Epithelial cell of esophagus (primary cell): ENCODE data around the gene RBMS3.
"Not testable (repeated sequence)": the region's sequence is repeated elsewhere in the genome, so short reads cannot be mapped to it uniquely, and the experiment has no call there.

Source experiments
- DNase-seq: peaks from one replicate; pipeline ENCODE4 v3.0.0; 2010; ENCODE audit warnings: low read depth
- H3K4me3 ChIP-seq: 2 replicates; pipeline ENCODE4 v1.5.1; 2011; ENCODE audit warnings: mild to moderate bottlenecking, low read length, control low read depth
- TF ChIP-seq, protein P1 (sequence below): IDR thresholded peaks from 2 replicates; pipeline ENCODE4 v1.5.1; 2011; ENCODE audit warnings: low read depth, mild to moderate bottlenecking, low read length, control low read depth, inconsistent platforms; ENCODE audit not compliant: insufficient read depth; ENCODE audit errors: missing control alignments

Gene RBMS3

DNA sequence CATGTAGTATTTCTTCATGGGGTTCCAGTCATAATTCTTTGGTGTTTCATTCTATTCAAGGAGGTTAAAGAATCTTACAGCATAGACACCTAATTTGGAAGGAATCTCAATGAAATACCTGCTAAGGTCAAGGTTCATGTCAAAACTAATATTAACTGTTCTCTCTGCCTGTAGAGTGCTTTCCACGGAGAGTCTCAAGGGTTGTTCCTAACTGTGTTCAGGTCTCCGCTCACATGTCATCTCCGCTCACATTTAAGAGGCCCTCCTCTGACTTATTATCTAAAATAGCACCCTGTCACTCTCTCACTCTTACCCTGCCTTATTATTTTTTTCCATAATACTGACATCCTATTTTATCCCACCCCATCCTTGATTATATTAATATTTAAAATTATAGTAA, 239.9 kb downstream of the RBMS3 start:
- no peak overlapping the region for H3K4me3 ChIP-seq
- DNase-seq = no peak
- TF ChIP-seq, protein P1, sequence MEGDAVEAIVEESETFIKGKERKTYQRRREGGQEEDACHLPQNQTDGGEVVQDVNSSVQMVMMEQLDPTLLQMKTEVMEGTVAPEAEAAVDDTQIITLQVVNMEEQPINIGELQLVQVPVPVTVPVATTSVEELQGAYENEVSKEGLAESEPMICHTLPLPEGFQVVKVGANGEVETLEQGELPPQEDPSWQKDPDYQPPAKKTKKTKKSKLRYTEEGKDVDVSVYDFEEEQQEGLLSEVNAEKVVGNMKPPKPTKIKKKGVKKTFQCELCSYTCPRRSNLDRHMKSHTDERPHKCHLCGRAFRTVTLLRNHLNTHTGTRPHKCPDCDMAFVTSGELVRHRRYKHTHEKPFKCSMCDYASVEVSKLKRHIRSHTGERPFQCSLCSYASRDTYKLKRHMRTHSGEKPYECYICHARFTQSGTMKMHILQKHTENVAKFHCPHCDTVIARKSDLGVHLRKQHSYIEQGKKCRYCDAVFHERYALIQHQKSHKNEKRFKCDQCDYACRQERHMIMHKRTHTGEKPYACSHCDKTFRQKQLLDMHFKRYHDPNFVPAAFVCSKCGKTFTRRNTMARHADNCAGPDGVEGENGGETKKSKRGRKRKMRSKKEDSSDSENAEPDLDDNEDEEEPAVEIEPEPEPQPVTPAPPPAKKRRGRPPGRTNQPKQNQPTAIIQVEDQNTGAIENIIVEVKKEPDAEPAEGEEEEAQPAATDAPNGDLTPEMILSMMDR = no peak

DNA sequence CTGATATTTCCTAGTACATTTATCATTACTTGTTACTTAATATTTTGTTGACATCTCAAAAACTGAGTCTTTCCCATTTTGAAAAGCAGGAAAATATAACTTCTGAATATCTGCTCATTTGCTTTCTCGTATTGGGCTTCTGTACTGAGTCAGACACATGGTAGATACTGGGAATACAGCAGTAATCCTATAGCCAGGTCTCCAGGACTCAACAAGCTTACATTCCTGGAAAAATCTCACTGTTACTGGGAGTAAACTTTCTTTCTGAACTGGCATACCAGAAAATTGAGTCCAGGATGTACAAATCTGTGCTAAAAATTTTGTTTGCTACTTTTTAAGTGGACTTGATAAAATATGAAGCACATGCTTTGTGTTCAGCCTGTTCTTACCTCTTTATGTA, 240.4 kb downstream of the RBMS3 start:
- no peak overlapping the region for H3K4me3 ChIP-seq
- DNase-seq = no peak
- TF ChIP-seq, protein P1 = no peak

DNA sequence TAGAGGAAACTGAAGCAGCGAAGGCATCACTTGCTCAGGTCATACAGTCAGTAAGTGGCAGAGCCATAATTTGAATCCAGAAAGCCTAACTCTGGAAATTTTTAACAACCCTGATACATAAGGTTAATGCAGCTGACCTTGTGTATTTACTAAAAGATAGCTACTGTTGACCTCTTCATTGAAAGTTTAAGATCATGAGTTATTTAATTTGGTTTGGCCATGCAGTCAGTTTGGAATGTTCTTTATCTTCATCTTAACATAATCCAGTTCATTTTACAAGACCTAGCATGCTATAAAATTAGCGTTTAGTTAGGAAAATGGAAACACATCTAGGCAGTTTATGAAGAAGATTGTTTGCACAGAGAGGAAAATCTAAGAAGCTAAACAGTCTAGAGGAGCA, 240.9 kb downstream of the RBMS3 start:
- no peak overlapping the region for H3K4me3 ChIP-seq
- TF ChIP-seq, protein P1 = no peak
- no peak for DNase-seq

DNA sequence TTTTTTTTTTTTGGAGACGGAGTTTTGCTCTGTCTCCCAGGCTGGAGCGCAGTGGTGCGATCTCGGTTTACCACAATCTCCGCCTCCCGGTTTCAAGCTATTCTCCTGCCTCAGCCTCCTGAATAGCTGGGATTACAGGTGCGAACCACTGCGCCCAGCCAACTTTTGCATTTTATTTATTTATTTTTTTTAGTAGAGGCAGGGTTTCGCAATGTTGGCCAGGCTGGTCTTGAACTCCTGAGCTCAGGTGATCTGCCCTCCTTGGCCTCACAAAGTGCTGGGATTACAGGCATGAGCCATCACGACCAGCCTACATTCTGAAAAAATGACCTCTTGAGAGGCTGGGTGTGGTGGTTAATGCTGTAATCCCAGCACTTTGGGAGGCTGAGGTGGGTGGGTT, 243.6 kb downstream of the RBMS3 start:
- not testable (repeated sequence) for H3K4me3 ChIP-seq, DNase-seq

DNA sequence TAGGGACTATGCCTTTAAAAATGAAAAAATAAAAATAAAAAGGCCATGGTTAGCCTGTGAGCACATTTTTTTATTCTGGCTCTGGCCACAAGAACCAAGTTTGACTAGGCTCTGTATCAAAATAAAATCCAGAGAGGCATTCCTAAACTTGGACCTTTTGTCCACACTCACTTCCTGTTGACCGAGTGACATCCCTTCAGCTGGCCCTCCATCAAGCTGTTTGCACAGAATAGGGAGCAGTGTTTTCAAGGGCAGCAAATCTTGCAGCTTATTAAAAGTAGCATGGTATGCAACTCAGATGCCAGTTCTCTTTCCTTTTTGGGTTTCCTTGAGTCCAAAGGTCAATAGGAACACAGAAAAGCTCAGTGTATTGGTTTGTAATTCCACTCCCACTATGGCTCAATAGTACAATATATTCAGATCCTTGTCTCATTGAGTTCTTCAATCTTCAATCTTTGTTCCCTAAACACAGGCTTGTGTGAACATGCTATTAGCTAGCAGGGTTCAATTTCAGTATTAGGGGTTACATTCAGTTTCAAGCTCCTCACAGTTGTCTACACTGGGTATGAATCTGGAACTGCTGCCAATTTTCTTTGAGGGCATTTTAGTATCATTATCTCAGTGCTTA, 244.5 kb downstream of the RBMS3 start:
- no peak for DNase-seq
- H3K4me3 ChIP-seq = no peak overlapping the region

DNA sequence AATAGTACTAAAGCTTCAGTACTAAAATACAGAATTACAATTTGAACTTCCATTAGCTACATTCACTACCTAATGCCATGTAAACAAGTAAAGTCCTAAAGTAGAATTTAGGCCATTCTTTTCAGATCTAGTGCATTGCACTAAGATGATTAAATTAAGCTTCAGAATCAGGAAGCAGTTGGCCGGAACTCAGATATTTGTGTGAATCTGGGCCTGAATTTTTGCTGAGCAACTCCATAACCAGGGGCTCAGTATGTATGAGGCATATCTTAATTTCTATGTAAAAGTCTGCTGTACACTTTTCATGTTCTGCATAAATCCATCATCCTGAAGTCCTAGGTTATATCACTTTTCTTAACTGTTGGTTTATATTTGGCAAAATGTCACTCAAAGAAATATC, 246.4 kb downstream of the RBMS3 start:
- H3K4me3 ChIP-seq = no peak overlapping the region
- TF ChIP-seq, protein P1 = no peak
- DNase-seq = no peak

More for the DNA sequence above, 244.5 kb downstream of the RBMS3 start:
- TF ChIP-seq, protein P1 = no peak

DNA sequence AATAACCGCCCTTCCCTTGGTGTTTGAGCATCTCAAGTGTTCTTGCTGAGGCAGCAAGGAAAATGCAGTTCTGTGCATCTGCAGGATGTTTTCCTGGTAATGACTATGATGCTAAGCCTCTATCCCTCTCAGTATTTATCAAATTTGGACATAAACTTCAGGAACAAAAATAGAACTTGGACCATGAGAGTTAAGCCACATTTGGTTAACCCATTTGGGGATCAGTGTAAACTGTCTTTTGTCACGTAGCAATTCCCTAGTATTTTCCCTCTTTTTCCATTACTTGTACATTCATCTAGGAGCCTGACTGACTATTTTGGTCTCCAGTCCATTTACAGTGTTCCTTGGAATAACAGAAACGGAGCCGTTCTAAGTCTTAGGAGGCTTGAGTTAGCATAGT, 250.8 kb downstream of the RBMS3 start:
- TF ChIP-seq, protein P1 = no peak

More for the DNA sequence above, 250.8 kb downstream of the RBMS3 start:
- no peak overlapping the region for H3K4me3 ChIP-seq
- DNase-seq = no peak
